T-helper 17 cell (primary cell): ENCODE results near the gene UPK3BL1. TPM values are rescaled to one million over a fixed set of nuclear protein-coding genes. Genes with fewer than 3 reads are reported as not detected.
A peak's percentile ranks its signal among the peaks of the same experiment; 100 is the strongest.
"Not testable (repeated sequence)": the region's sequence is repeated elsewhere in the genome, so short reads cannot be mapped to it uniquely, and the experiment has no call there.

Experiments
- ATAC-seq: fragments of 150-1000 bp; cut with Tn5 transposase; 2 replicates; pipeline ENCODE4 v1.10.0; 2021; ENCODE audit warnings: mild to moderate bottlenecking, moderate library complexity
- DNase-seq, 3 donors: peaks; one replicate each; pipeline versions ENCODE4 v3.0.0 to v3.0.0-alpha.2; 2020 to 2021
- H3K9me3 ChIP-seq: one replicate; pipeline ENCODE4 v1.7.0; 2013; ENCODE audit warnings: low read length, mild to moderate bottlenecking; ENCODE audit not compliant: control insufficient read depth, poor library complexity, severe bottlenecking
- H3K27ac Mint-ChIP-seq: one replicate; pipeline ENCODE4 v1.8.0; 2022; ENCODE audit warnings: mild to moderate bottlenecking, moderate library complexity, mixed read lengths
- H3K27me3 Mint-ChIP-seq: one replicate; pipeline ENCODE4 v1.8.0; 2022; ENCODE audit warnings: mixed read lengths
- H3K36me3 Mint-ChIP-seq: one replicate; pipeline ENCODE4 v1.8.0; 2022; ENCODE audit warnings: low read depth, mixed read lengths
- H3K4me1 Mint-ChIP-seq: one replicate; pipeline ENCODE4 v1.8.0; 2022; ENCODE audit warnings: mild to moderate bottlenecking, mixed read lengths
- H3K4me3 Mint-ChIP-seq: one replicate; pipeline ENCODE4 v1.8.0; 2022; ENCODE audit warnings: mild to moderate bottlenecking, moderate library complexity, mixed read lengths
- total RNA-seq, 4 donors: library from RNA in 2 of 4; stranded (reverse) in 2 of 4; gene quantifications; one replicate each; pipeline ENCODE4 v1.2.3 and lab custom pipeline; 2022 to 2026

Gene UPK3BL1
- total RNA-seq, 2 donors from 2014 or later = 60.2 to 69.8 TPM

- H3K4me1 Mint-ChIP-seq, ATAC-seq, H3K27me3 Mint-ChIP-seq, H3K27ac Mint-ChIP-seq, H3K9me3 ChIP-seq, H3K4me3 Mint-ChIP-seq, DNase-seq, H3K36me3 Mint-ChIP-seq: not testable (repeated sequence)
Measured at GRCh38 chr7:102664765-102665164, 22.2 kb upstream of the UPK3BL1 start.

DNA sequence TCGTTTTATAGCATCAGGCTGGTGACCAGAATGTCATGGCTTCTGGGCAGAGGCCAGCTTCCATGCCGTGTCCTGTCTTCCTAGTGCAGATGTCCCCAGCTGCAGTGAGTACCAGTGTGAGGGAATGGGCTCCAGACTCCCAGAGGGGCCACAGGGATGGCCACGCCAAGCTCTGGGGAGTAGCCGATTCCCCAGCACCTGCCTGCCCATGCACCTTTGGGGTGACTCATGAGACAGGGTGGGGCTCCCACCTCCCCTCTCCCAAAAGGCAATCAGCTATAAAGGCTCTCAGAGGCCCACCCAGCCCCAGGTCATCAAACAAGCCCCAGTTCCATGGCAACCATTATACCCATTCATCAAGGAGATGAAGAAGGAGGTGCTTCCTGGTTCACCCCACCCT, 7.3 kb upstream of the UPK3BL1 start, which contains the start of gene SPDYE2B:
Gene SPDYE2B, plus strand, starts transcription at position 396 of the 400 bp plus-strand sequence. CDS start 2,030 bp downstream, outside the sequence.
- ATAC-seq, H3K27ac Mint-ChIP-seq, DNase-seq, H3K4me1 Mint-ChIP-seq, H3K27me3 Mint-ChIP-seq, H3K4me3 Mint-ChIP-seq, H3K9me3 ChIP-seq, H3K36me3 Mint-ChIP-seq: not testable (repeated sequence)

GRCh38 chr7:102647813-102648212, 5.2 kb upstream of the UPK3BL1 start:
- not testable (repeated sequence) for DNase-seq, H3K9me3 ChIP-seq, H3K27ac Mint-ChIP-seq, H3K4me3 Mint-ChIP-seq, ATAC-seq, H3K36me3 Mint-ChIP-seq, H3K27me3 Mint-ChIP-seq, H3K4me1 Mint-ChIP-seq

- not testable (repeated sequence) for H3K36me3 Mint-ChIP-seq, H3K27me3 Mint-ChIP-seq
Measured at GRCh38 chr7:102643404-102643803, 813 bp upstream of the UPK3BL1 start.

DNA sequence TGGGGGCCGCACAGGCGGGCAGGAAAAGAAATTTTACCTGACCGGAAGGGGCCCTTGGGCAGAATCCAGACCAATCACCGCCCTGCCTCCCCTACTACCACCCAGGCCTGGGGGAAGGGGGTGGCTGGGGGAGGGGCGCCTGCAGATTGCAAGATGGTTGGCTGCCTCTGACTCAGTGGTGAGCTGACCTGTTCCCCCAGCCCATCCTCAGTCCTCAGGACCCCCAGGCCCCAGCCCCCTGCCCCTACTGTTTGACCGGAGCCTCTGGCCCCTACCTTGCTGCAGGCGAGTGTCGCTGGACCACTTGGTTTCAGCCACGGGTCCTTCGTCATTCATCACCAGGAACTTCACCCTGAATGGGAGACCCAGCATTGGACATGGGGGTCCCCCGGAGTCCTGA, 3.7 kb downstream of the UPK3BL1 start:
- H3K4me1 Mint-ChIP-seq, DNase-seq, H3K9me3 ChIP-seq, H3K27ac Mint-ChIP-seq, H3K27me3 Mint-ChIP-seq, H3K4me3 Mint-ChIP-seq, H3K36me3 Mint-ChIP-seq: not testable (repeated sequence)
- ATAC-seq = peak; percentile 4

More at GRCh38 chr7:102643404-102643803, 813 bp upstream of the UPK3BL1 start:
- not testable (repeated sequence) for H3K9me3 ChIP-seq, DNase-seq, ATAC-seq, H3K27ac Mint-ChIP-seq, H3K4me3 Mint-ChIP-seq, H3K4me1 Mint-ChIP-seq

DNA sequence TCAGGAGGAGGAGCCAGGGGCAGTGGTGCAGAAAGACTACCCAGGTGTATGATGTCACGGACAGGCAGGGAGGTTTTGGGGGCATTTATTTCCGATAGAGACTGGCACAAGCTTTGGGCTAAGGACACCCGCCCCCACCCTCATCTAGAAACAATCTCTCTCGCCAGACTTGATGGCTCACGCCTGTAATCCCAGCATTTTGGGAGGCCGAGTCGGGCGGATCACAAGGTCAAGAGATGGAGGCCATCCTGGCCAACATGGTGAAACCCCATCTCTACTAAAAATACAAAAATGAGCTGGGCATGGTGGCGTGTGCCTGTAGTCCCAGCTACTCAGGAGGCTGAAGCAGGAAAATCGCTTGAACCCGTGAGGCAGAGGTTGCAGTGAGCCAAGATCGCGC, 5.6 kb downstream of the UPK3BL1 start:
- DNase-seq, H3K9me3 ChIP-seq, ATAC-seq, H3K27ac Mint-ChIP-seq, H3K4me3 Mint-ChIP-seq, H3K4me1 Mint-ChIP-seq, H3K27me3 Mint-ChIP-seq, H3K36me3 Mint-ChIP-seq: not testable (repeated sequence)

DNA sequence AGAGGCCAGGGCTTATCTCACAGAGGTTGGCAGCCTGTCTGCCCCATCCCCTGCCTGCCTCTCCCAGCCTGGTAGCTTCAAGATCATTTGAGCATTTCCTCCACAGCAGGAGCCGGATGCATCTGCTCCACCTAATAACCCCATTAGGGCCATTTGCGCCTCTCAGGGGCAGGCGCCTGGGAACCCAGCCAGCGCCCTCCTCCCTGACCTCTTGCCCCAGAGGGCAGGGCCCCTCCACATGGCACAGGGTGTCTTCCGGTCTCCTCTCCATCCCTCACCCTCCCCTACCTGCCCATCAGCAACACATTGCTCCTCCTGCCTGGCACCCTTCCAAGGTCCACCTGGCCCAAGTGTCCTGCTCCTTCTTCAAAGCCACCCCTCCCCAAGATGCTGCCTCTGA, 7.2 kb downstream of the UPK3BL1 start:
- H3K4me3 Mint-ChIP-seq, H3K27me3 Mint-ChIP-seq, H3K27ac Mint-ChIP-seq, ATAC-seq, H3K4me1 Mint-ChIP-seq, H3K36me3 Mint-ChIP-seq, H3K9me3 ChIP-seq, DNase-seq: not testable (repeated sequence)

DNA sequence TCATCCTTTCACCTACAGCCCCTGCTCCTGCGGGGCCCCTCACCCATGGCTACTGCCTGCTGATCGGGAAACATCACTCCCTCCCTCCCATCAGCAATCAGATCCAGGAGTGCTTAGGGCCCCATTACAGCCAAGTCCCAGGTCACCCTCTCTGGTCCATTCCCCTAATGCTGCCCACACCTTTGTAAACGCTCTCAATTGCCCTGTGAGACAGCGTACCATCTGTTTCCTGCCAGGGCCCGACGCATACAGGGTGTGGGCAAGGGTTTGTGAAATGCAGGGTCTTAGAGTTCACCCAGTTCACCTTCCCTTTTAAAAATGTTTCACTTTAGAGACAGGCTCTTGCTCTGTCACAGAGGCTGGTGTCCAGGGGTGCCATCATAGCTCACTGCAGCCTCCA, 8.3 kb downstream of the UPK3BL1 start:
- H3K27me3 Mint-ChIP-seq, H3K4me3 Mint-ChIP-seq, DNase-seq, H3K27ac Mint-ChIP-seq, H3K36me3 Mint-ChIP-seq, H3K9me3 ChIP-seq, ATAC-seq, H3K4me1 Mint-ChIP-seq: not testable (repeated sequence)

- not testable (repeated sequence) for DNase-seq, H3K9me3 ChIP-seq, H3K27me3 Mint-ChIP-seq, H3K27ac Mint-ChIP-seq, ATAC-seq, H3K4me3 Mint-ChIP-seq, H3K4me1 Mint-ChIP-seq, H3K36me3 Mint-ChIP-seq
Measured at GRCh38 chr7:102630622-102631021, 12.0 kb downstream of the UPK3BL1 start.

DNA sequence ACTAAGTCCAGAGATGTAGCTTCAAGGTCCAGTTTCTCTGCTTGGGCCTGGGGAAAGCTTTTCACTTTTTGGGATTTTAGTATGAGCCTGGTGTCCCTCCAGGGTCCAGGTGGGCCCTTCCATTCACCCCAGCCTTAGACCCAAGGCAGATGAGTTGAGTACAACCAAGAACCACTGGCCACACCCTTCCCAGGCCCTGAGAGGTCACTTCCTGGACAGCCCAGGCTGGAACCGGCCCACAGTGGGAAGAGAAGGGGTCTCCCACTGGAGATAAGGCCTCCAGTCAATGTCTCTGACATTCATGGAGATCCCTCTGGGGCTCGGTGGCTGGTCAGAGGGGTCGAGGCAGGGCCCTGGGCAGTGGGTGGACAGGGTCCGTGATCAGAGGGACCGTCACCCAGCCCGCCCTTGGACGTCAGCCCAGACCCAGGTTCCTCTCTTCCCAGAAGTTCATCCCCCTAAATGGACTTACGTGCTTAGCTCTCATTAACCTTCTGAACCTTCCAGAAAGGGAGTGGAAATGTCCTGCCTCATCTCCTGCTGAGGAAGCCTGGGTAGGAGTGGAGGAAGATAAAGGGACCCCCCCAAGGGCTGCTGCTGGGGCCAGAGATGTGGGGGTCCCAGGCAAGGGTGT, 15.2 kb downstream of the UPK3BL1 start:
- not testable (repeated sequence) for ATAC-seq, H3K4me1 Mint-ChIP-seq, H3K27ac Mint-ChIP-seq

DNA sequence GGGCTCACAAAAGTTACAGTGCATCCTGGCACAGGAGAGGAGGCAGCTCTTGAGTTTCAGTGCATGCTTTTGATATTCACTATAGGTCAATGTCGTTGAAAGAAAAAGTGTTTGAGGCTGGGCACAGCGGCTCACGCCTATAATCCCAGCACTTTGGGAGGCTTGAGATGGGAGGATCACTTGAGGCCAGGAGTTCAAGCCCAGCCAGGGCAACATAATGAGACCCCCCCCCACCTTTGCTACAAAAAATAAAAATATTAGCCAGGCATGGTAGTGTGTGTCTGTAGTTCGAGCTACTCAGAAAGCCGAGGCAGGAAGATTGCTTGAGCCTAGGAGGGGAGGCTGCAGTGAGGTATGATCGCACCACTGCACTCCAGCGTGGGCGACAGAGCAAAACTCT, 24.5 kb downstream of the UPK3BL1 start:
- H3K4me1 Mint-ChIP-seq, H3K36me3 Mint-ChIP-seq, DNase-seq, H3K4me3 Mint-ChIP-seq, H3K9me3 ChIP-seq, ATAC-seq, H3K27me3 Mint-ChIP-seq, H3K27ac Mint-ChIP-seq: not testable (repeated sequence)

More for the DNA sequence above, 15.2 kb downstream of the UPK3BL1 start:
- DNase-seq, H3K4me3 Mint-ChIP-seq, H3K9me3 ChIP-seq, H3K27me3 Mint-ChIP-seq, H3K36me3 Mint-ChIP-seq: not testable (repeated sequence)

- not testable (repeated sequence) for H3K4me3 Mint-ChIP-seq, H3K9me3 ChIP-seq, H3K4me1 Mint-ChIP-seq, H3K27me3 Mint-ChIP-seq, H3K36me3 Mint-ChIP-seq, H3K27ac Mint-ChIP-seq
- DNase-seq (peak; percentile 22 to 37 (median 28)), ATAC-seq (peak; percentile 99)
Measured at GRCh38 chr7:102616507-102617125, 26.0 kb downstream of the UPK3BL1 start, which contains the start of gene RASA4. TSS of gene RASA4 (minus strand) at chr7:102616756. CDS start at chr7:102616689, 67 bp downstream.

DNA sequence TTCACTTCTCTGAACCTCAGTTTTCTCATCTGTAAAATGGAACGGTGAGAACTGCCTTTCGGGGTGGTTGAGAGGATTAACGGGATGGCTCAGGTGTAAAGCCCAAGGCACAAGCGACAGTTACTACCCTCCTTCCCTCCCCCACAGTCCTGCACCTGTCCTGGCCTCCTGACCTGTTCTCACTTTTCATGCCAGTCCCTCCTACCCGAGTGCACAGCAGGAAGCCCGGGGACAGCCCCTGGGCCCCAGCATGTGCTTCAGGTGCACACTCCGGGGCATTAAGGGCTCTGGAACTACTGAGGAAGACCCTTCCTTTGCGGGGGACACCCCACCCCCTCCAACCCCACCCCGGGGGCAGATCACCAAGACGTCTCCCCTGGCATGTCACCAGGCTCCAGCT, 26.7 kb downstream of the UPK3BL1 start:
- ATAC-seq, H3K36me3 Mint-ChIP-seq, DNase-seq, H3K4me1 Mint-ChIP-seq, H3K4me3 Mint-ChIP-seq, H3K9me3 ChIP-seq, H3K27ac Mint-ChIP-seq, H3K27me3 Mint-ChIP-seq: not testable (repeated sequence)

DNA sequence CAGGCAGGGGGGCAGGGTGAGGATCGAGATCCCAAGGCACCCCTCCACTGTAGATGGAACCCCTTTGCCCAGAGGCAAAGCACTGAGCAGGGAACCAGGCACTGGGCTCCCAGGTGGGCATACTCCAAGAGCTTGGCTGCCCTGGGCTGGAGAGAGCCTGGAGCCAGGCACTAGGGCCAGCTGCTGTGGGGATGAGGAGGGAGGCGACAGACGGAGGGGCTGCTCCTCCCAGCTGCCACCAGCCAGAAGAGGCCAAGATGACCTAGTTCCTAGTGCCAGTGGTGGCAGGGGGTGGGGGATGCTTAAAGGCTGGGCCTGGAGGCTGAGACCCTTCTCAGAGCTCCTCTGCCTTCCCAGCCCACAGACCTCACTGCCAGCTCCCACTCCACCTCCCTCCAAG, 27.7 kb downstream of the UPK3BL1 start:
- H3K4me1 Mint-ChIP-seq, H3K36me3 Mint-ChIP-seq, H3K4me3 Mint-ChIP-seq, ATAC-seq, DNase-seq, H3K27ac Mint-ChIP-seq, H3K9me3 ChIP-seq, H3K27me3 Mint-ChIP-seq: not testable (repeated sequence)
